Fibroblast of lung (primary cell): Measurements from ENCODE around the gene XYLT1. TPM values are rescaled to one million over a fixed set of nuclear protein-coding genes. Genes with fewer than 3 reads are reported as not detected.

Experiments used
- DNase-seq, 2 donors: peaks; one replicate each; pipeline versions ENCODE4 v3.0.0 to v3.0.0-alpha.2; 2010; ENCODE audit warnings: low read depth in 2 of 2
- H2AFZ ChIP-seq: 2 replicates; pipeline ENCODE4 v1.5.1; 2012; ENCODE audit warnings: low read length, control low read depth, inconsistent platforms
- H3K27ac ChIP-seq: 2 replicates; pipeline ENCODE4 v1.5.1; 2011; ENCODE audit warnings: low read length, control low read depth; ENCODE audit not compliant: insufficient read depth
- H3K27me3 ChIP-seq: 2 replicates; pipeline ENCODE4 v1.5.1; 2011; ENCODE audit warnings: mild to moderate bottlenecking, low read length; ENCODE audit not compliant: control insufficient read depth, insufficient read depth
- H3K36me3 ChIP-seq: 2 replicates; pipeline ENCODE4 v1.5.1; 2011; ENCODE audit warnings: low read length; ENCODE audit not compliant: control insufficient read depth, insufficient read depth
- H3K4me1 ChIP-seq: 2 replicates; pipeline ENCODE4 v1.5.1; 2011; ENCODE audit warnings: low read length; ENCODE audit not compliant: control insufficient read depth, insufficient read depth; ENCODE audit errors: extremely low read depth
- H3K4me2 ChIP-seq: 2 replicates; pipeline ENCODE4 v1.5.1; 2011; ENCODE audit warnings: low read length, control low read depth; ENCODE audit not compliant: insufficient read depth; ENCODE audit errors: extremely low read depth
- H3K4me3 ChIP-seq, 4 experiments: fragments of 200-600 bp in 1 of 4; sonication (generic) in 1 of 4; replicated peaks in 1 of 4; 2 replicates each; pipeline ENCODE4 v1.5.1; 2011 to 2016; ENCODE audit warnings: low read length in 4 of 4, low read depth in 3 of 4, mild to moderate bottlenecking in 3 of 4, control low read depth in 2 of 4, inconsistent platforms in 1 of 4, mixed read lengths in 1 of 4; ENCODE audit not compliant: insufficient read depth in 1 of 4; ENCODE audit errors: control extremely low read depth in 1 of 4
- H3K79me2 ChIP-seq: 2 replicates; pipeline ENCODE4 v1.5.1; 2012; ENCODE audit warnings: mild to moderate bottlenecking, low read length, inconsistent platforms; ENCODE audit not compliant: control insufficient read depth, insufficient read depth
- H3K9ac ChIP-seq: 2 replicates; pipeline ENCODE4 v1.5.1; 2011; ENCODE audit warnings: mild to moderate bottlenecking, low read length, control low read depth; ENCODE audit not compliant: insufficient read depth
- H3K9me3 ChIP-seq: 2 replicates; pipeline ENCODE4 v1.5.1; 2012; ENCODE audit warnings: low read depth, low read length; ENCODE audit not compliant: control insufficient read depth, insufficient read depth
- H4K20me1 ChIP-seq: 2 replicates; pipeline ENCODE4 v1.5.1; 2011; ENCODE audit warnings: low read length; ENCODE audit not compliant: control insufficient read depth, insufficient read depth; ENCODE audit errors: extremely low read depth
- CTCF ChIP-seq, 2 donors: IDR thresholded peaks in 1 of 2; conservative IDR thresholded peaks in 1 of 2; 1 replicate in 1 of 2; 2 replicates in 1 of 2; pipeline ENCODE4 v1.5.1; 2011 to 2012; ENCODE audit warnings: low read length in 2 of 2, control low read depth in 1 of 2, inconsistent platforms in 1 of 2, low read depth in 1 of 2, mild to moderate bottlenecking in 1 of 2
- EZH2 ChIP-seq: IDR thresholded peaks from 2 replicates; pipeline ENCODE4 v1.5.1; 2012; ENCODE audit warnings: low read length, control low read depth, mild to moderate bottlenecking; ENCODE audit errors: missing control alignments
- polyA plus RNA-seq, 2 donors: library from polyadenylated mRNA; depleted of rRNA in 1 of 2; stranded (reverse) in 1 of 2; unstranded in 1 of 2; fragments of >200 nt; gene quantifications; 2 replicates each; pipeline ENCODE4 v1.2.1, GENCODE V29; 2011 to 2012; ENCODE audit warnings: missing spikeins in 1 of 2
- total RNA-seq: library from RNA; depleted of rRNA; stranded (reverse); fragments of >200 nt; gene quantifications from 2 replicates; pipeline ENCODE4 v1.2.1, GENCODE V29; 2014

XYLT1 gene
- total and polyA plus RNA-seq, 2 donors (not counting 1 experiment from before 2014, with no cell fraction given): 9.3 to 21.8 TPM

DNA sequence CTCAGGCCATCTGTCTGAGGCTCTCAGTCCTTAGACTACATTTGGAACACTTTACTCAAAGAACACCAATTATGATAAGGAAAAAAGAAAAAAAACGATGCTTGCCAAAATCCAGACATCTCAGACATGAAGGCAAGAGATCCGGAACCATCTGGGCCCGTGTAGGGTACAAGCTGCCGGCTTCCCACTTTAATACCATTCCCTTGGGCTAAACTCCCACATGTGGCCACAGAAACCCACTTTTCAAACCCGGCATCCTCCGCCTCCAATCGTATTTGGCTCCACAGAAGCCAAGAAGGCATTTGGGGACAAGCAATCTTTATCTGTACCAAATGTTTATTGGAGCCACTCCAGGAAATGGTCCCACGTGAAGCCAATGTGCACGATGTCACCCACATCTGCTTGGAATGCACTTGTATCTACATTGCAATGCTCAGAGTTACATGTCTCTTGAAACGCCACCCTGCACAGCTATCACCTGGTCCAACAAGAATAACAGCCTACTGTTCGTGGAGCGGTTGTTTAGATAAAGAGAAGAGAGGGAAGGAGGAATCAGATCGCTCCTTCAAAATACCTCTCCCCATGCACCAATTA is 33.5 kb downstream of the XYLT1 start:
- Histone ChIP-seq H3K9ac (no peak overlapping the region), H3K4me1 (no peaks in the 10 kb centered on the region), H2AFZ (no peak overlapping the region), H3K27me3 (no peaks in the 10 kb centered on the region), H3K79me2 (no peaks in the 10 kb centered on the region), H3K27ac (no peak overlapping the region), H4K20me1 (no peaks in the 10 kb centered on the region), H3K9me3 (no peaks in the 10 kb centered on the region), H3K4me3 (no peak overlapping the region), H3K4me2 (no peak overlapping the region), H3K36me3 (no peaks in the 10 kb centered on the region)
- DNase-seq: no peak
- TF ChIP-seq EZH2: no peak
- no peak for TF ChIP-seq CTCF (conservative IDR thresholded peaks at IDR 0.05 in 1 of 2, IDR thresholded peaks at IDR 0.05 in 1 of 2; ENCODE audit: low read depth in 1 of 2, low read length in 2 of 2)

- DNase-seq: no peak
- no peak overlapping the region for H3K9ac ChIP-seq
- H3K4me1 ChIP-seq: no peaks in the 10 kb centered on the region
- no peak for TF ChIP-seq EZH2
- no peak for TF ChIP-seq CTCF (conservative IDR thresholded peaks at IDR 0.05 in 1 of 2, IDR thresholded peaks at IDR 0.05 in 1 of 2; ENCODE audit: low read depth in 1 of 2, low read length in 2 of 2)
- no peaks in the 10 kb centered on the region for H3K9me3 ChIP-seq
- no peaks in the 10 kb centered on the region for H3K27me3 ChIP-seq
- H3K36me3 ChIP-seq: no peaks in the 10 kb centered on the region
- no peak overlapping the region for H3K4me3 ChIP-seq
- no peaks in the 10 kb centered on the region for H4K20me1 ChIP-seq
- peaks cover 2% of the 10 kb centered on the region for H3K79me2 ChIP-seq
- no peak overlapping the region for H2AFZ ChIP-seq
- H3K4me2 ChIP-seq: no peak overlapping the region
- no peak overlapping the region for H3K27ac ChIP-seq
Measured at GRCh38 chr16:17435318-17435717, 35.4 kb downstream of the XYLT1 start.

- Histone ChIP-seq H3K9me3 (no peaks in the 10 kb centered on the region), H4K20me1 (no peaks in the 10 kb centered on the region), H2AFZ (no peak overlapping the region), H3K4me2 (no peak overlapping the region), H3K4me3 (no peak overlapping the region), H3K36me3 (no peaks in the 10 kb centered on the region), H3K27ac (no peak overlapping the region), H3K79me2 (peaks cover 2% of the 10 kb centered on the region), H3K9ac (no peak overlapping the region), H3K27me3 (no peaks in the 10 kb centered on the region), H3K4me1 (no peaks in the 10 kb centered on the region)
- DNase-seq: peak in 1 of 2 donors; percentile 21
- TF ChIP-seq CTCF (conservative IDR thresholded peaks at IDR 0.05 in 1 of 2, IDR thresholded peaks at IDR 0.05 in 1 of 2; ENCODE audit: low read depth in 1 of 2, low read length in 2 of 2) (no peak), EZH2 (no peak)
Measured at GRCh38 chr16:17433577-17434451, 36.9 kb downstream of the XYLT1 start.
